Ovary (tissue), 9 donors: ENCODE data around the gene IQGAP1. TPM values are rescaled to one million over a fixed set of nuclear protein-coding genes. Genes with fewer than 3 reads are reported as not detected.

Source experiments
- DNase-seq, 5 donors: peaks; one replicate each; pipeline ENCODE4 v3.0.0-alpha.2; 2019 to 2020
- H3K27ac ChIP-seq, 2 donors: fragments of 200-600 bp; one replicate each; pipeline versions ENCODE4 v1.5.1 to v1.8.0; 2019 to 2022
- H3K27me3 ChIP-seq: fragments of 200-600 bp; one replicate; pipeline ENCODE4 v1.8.0; 2022
- H3K36me3 ChIP-seq: fragments of 200-600 bp; sonication (generic); one replicate; pipeline ENCODE4 v1.5.1; 2019
- H3K4me1 ChIP-seq: one replicate; pipeline ENCODE4 v1.8.1; 2013; ENCODE audit warnings: mild to moderate bottlenecking, moderate library complexity; ENCODE audit not compliant: insufficient read depth
- H3K4me3 ChIP-seq: fragments of 200-600 bp; sonication (generic); one replicate; pipeline ENCODE4 v1.5.1; 2017
- H3K9me3 ChIP-seq, 2 donors: fragments of 200-600 bp in 1 of 2; sonication (generic) in 1 of 2; one replicate each; pipeline versions ENCODE4 v1.5.1 to v1.8.1; 2013 to 2019; ENCODE audit warnings: mild to moderate bottlenecking in 1 of 2, moderate library complexity in 1 of 2
- CTCF ChIP-seq, 3 donors: fragments of 450-650 bp in 2 of 3; fragments of 200-600 bp in 1 of 3; IDR thresholded peaks; one replicate each; pipeline versions ENCODE4 v1.5.1 to v1.8.0; 2016 to 2022; ENCODE audit warnings: antibody characterized with exemption in 3 of 3, mild to moderate bottlenecking in 1 of 3
- EP300 ChIP-seq: sonication (generic); formaldehyde crosslinking; IDR thresholded peaks from one replicate; pipeline ENCODE4 v1.6.1; 2017; ENCODE audit warnings: antibody characterized with exemption
- POLR2A ChIP-seq: fragments of 450-650 bp; IDR thresholded peaks from one replicate; pipeline ENCODE4 v1.6.1; 2017; ENCODE audit warnings: antibody characterized with exemption, mild to moderate bottlenecking, moderate library complexity
- WGBS, 3 donors: extraction: QIAGEN DNeasy Blood & Tissue Kit in 1 of 3; methylation state at CpG; one replicate each; pipeline versions ENCODE4 v1.1.5 to v1.1.7; 2013 to 2017; 5-methylcytosine and 5-hydroxymethylcytosine counted together
- intact Hi-C, 4 donors: fragments of 100-400 bp; cut with DNase I; formaldehyde crosslinking; loops; one replicate each; pipeline versions ENCODE4 v1.11.0 to v1.15.1; 2022 to 2023
- polyA plus RNA-seq, 2 donors: library from polyadenylated mRNA; stranded (reverse); fragments of 200-250 nt in 1 of 2; fragments of 350-450 nt in 1 of 2; fragmentation: Illumina TruSeq in 1 of 2; extraction: RNeasy Lipid Tissue Mini Kit (QIAGEN cat#74804) in 1 of 2; gene quantifications; one replicate each; pipeline ENCODE4 v1.2.3, GENCODE V29; 2013 to 2014
- total RNA-seq, 7 donors: library from RNA; depleted of rRNA in 2 of 7; stranded (reverse); fragments of >200 nt in 2 of 7; fragmentation: NEBNext Ultra II Directional in 3 of 7; extraction: Animal tissue kit (Norgen Biotek cat#: 25700) in 3 of 7; gene quantifications; one replicate each; pipeline versions ENCODE4 v1.1.0 to v1.2.4, GENCODE V29; 2016 to 2023
- donor health status: DM: no; HTN: no; CAD: no; lungs with moderate emphysema.
- donor health status: DM: no; HTN: no; CAD: no.
- donor health status: Bipolar disorder and iron deficiency.
- donor health status: DM: yes; HTN: yes; CAD: no.
- donor health status: DM: no; HTN: no; CAD: no.
- donor health status: DM: yes; HTN: yes; CAD: no.

IQGAP1 gene
- total and polyA plus RNA-seq, 9 donors = 68.1 to 173 (median 108) TPM

GRCh38 chr15:90354986-90355385 lies 33.1 kb upstream of the IQGAP1 start:
- Histone ChIP-seq H3K27me3 (no peaks in the 10 kb centered on the region), H3K27ac (no peak overlapping the region), H3K9me3 (no peaks in the 10 kb centered on the region), H3K36me3 (no peaks in the 10 kb centered on the region), H3K4me1 (peaks cover 2% of the 10 kb centered on the region), H3K4me3 (no peak overlapping the region)
- intact Hi-C loops = no loop called here
- no peak for DNase-seq
- no peak for TF ChIP-seq CTCF (IDR thresholded peaks at IDR 0.05)
- TF ChIP-seq EP300 = no peak
- TF ChIP-seq POLR2A = no peak
- WGBS, 3 donors = 83 to 97% (median 96%) methylated on average over 2 of the region's 2 CpGs

GRCh38 chr15:90358124-90359033 lies 29.7 kb upstream of the IQGAP1 start:
- H3K4me3 ChIP-seq = no peak overlapping the region
- peaks cover 1% of the 10 kb centered on the region for H3K4me1 ChIP-seq
- no peaks in the 10 kb centered on the region for H3K9me3 ChIP-seq
- TF ChIP-seq EP300 (no peak), CTCF (IDR thresholded peaks at IDR 0.05) (no peak), POLR2A (no peak)
- no peaks in the 10 kb centered on the region for H3K27me3 ChIP-seq
- DNase-seq = no peak
- no peak overlapping the region for H3K27ac ChIP-seq
- intact Hi-C loops = no loop called here
- no peaks in the 10 kb centered on the region for H3K36me3 ChIP-seq
- WGBS, 3 donors = 57 to 73% (median 65%) methylated on average over 8 of the region's 8 CpGs

- Histone ChIP-seq H3K4me1 (peaks cover 1% of the 10 kb centered on the region), H3K9me3 (no peaks in the 10 kb centered on the region), H3K27ac (no peak overlapping the region), H3K4me3 (no peak overlapping the region), H3K36me3 (no peaks in the 10 kb centered on the region), H3K27me3 (no peaks in the 10 kb centered on the region)
- intact Hi-C loops = no loop called here
- no peak for DNase-seq
- TF ChIP-seq EP300 (no peak), POLR2A (no peak), CTCF (IDR thresholded peaks at IDR 0.05) (no peak)
- 87 to 90% (median 89%) methylated on average over 14 of the region's 14 CpGs for WGBS, 3 donors
Measured at GRCh38 chr15:90360746-90361145, 27.3 kb upstream of the IQGAP1 start.

- DNase-seq = peak in 1 of 5 donors; percentile 41
- no peak for TF ChIP-seq EP300
- TF ChIP-seq POLR2A = no peak
- no peak for TF ChIP-seq CTCF (IDR thresholded peaks at IDR 0.05)
- Histone ChIP-seq H3K4me1 (peaks cover 6% of the 10 kb centered on the region), H3K4me3 (no peak overlapping the region), H3K9me3 (no peaks in the 10 kb centered on the region), H3K36me3 (no peaks in the 10 kb centered on the region), H3K27ac (no peak overlapping the region), H3K27me3 (no peaks in the 10 kb centered on the region)
- WGBS, 3 donors = 10 to 14% (median 13%) methylated on average over 2 of the region's 2 CpGs
- intact Hi-C loops = no loop called here
Measured at GRCh38 chr15:90362936-90363212, 25.2 kb upstream of the IQGAP1 start.
